HL-60 (cell line): ENCODE measurements around the gene RIPK4.

ENCODE experiments used
- DNase-seq, 2 experiments: peaks; one replicate each; pipeline ENCODE4 v3.0.0-alpha.2; 2010 to 2020; ENCODE audit warnings: low read depth in 1 of 2, low spot score in 1 of 2
- H3K27ac ChIP-seq: fragments of 250-450 bp; sonication (Bioruptor Pico); replicated peaks from 2 replicates; pipeline ENCODE4 v1.5.1; 2020; ENCODE audit warnings: mild to moderate bottlenecking, moderate library complexity
- H3K27me3 ChIP-seq: fragments of 250-450 bp; sonication (Bioruptor Pico); 2 replicates; pipeline ENCODE4 v1.5.1; 2021; ENCODE audit warnings: mild to moderate bottlenecking, moderate library complexity; ENCODE audit not compliant: insufficient read depth, poor library complexity, severe bottlenecking
- H3K4me3 ChIP-seq: replicated peaks from 2 replicates; pipeline ENCODE4 v1.5.1; 2011; ENCODE audit warnings: mild to moderate bottlenecking, control low read depth, low read length; ENCODE audit not compliant: insufficient read depth
- GABPA ChIP-seq: IDR thresholded peaks from 2 replicates; pipeline ENCODE4 v1.6.1; 2012; ENCODE audit warnings: low read depth
- POLR2AphosphoS5 ChIP-seq: IDR thresholded peaks from 2 replicates; pipeline ENCODE4 v1.6.1; 2012; ENCODE audit warnings: low read depth
- SPI1 ChIP-seq: IDR thresholded peaks from 2 replicates; pipeline ENCODE4 v1.6.1; 2012; ENCODE audit warnings: low read depth, mild to moderate bottlenecking, borderline replicate concordance
- TF ChIP-seq, protein P1 (sequence below): IDR thresholded peaks from 2 replicates; pipeline ENCODE4 v1.6.1; 2012; ENCODE audit warnings: low read depth; ENCODE audit not compliant: insufficient replicate concordance
- TF ChIP-seq, protein P2 (sequence below): IDR thresholded peaks from one replicate; pipeline ENCODE4 v1.5.1; 2011; ENCODE audit warnings: low read length, control low read depth, inconsistent platforms; ENCODE audit not compliant: insufficient read depth

The RIPK4 gene

DNA sequence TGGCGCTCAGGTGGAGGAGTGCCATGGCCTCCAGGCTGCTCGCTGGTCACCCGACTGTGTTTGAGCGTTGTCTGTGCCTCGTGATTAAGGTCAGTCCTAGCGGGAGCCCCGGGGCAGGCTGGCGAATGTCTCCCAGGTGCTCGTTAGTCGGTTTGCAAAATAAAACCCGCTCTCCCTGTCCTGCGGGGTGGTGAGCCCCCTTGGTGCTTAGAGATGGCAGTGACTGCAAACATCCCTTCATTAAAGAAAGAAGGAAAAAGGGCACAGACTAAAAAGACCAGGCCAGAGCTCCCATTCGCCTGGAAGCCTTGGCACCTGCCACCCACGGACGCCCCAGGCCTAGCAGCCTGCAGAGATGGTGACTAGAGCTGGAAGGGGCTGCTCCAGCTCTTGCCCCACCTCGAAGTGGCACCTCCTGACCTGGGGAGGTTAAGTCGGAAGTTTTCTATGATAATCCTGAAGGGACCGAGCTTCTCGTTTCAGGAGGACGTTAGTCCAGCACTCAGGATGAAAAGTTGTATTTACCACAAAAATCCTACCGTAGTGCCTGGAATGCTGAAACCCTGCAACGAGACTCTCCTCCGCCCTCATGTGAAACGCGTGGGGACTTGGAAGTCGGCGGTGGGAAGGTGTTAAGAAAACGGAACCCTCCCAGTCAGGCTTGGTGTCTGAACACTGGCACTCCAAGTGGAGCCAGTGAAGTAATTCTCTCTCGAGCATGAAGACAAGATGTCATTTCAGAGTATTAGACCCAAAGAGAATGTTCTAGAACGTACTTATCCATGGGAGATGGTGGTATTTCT is 24.6 kb downstream of the RIPK4 start:
- DNase-seq, result no peak
- Histone ChIP-seq H3K4me3 (no peak overlapping the region), H3K27ac (no peak overlapping the region), H3K27me3 (no peaks in the 10 kb centered on the region)
- TF ChIP-seq POLR2AphosphoS5, result no peak
- no peak for TF ChIP-seq SPI1
- TF ChIP-seq, protein P1, sequence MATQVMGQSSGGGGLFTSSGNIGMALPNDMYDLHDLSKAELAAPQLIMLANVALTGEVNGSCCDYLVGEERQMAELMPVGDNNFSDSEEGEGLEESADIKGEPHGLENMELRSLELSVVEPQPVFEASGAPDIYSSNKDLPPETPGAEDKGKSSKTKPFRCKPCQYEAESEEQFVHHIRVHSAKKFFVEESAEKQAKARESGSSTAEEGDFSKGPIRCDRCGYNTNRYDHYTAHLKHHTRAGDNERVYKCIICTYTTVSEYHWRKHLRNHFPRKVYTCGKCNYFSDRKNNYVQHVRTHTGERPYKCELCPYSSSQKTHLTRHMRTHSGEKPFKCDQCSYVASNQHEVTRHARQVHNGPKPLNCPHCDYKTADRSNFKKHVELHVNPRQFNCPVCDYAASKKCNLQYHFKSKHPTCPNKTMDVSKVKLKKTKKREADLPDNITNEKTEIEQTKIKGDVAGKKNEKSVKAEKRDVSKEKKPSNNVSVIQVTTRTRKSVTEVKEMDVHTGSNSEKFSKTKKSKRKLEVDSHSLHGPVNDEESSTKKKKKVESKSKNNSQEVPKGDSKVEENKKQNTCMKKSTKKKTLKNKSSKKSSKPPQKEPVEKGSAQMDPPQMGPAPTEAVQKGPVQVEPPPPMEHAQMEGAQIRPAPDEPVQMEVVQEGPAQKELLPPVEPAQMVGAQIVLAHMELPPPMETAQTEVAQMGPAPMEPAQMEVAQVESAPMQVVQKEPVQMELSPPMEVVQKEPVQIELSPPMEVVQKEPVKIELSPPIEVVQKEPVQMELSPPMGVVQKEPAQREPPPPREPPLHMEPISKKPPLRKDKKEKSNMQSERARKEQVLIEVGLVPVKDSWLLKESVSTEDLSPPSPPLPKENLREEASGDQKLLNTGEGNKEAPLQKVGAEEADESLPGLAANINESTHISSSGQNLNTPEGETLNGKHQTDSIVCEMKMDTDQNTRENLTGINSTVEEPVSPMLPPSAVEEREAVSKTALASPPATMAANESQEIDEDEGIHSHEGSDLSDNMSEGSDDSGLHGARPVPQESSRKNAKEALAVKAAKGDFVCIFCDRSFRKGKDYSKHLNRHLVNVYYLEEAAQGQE, result no peak
- TF ChIP-seq, protein P2, sequence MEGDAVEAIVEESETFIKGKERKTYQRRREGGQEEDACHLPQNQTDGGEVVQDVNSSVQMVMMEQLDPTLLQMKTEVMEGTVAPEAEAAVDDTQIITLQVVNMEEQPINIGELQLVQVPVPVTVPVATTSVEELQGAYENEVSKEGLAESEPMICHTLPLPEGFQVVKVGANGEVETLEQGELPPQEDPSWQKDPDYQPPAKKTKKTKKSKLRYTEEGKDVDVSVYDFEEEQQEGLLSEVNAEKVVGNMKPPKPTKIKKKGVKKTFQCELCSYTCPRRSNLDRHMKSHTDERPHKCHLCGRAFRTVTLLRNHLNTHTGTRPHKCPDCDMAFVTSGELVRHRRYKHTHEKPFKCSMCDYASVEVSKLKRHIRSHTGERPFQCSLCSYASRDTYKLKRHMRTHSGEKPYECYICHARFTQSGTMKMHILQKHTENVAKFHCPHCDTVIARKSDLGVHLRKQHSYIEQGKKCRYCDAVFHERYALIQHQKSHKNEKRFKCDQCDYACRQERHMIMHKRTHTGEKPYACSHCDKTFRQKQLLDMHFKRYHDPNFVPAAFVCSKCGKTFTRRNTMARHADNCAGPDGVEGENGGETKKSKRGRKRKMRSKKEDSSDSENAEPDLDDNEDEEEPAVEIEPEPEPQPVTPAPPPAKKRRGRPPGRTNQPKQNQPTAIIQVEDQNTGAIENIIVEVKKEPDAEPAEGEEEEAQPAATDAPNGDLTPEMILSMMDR, result no peak
- no peak for TF ChIP-seq GABPA

DNA sequence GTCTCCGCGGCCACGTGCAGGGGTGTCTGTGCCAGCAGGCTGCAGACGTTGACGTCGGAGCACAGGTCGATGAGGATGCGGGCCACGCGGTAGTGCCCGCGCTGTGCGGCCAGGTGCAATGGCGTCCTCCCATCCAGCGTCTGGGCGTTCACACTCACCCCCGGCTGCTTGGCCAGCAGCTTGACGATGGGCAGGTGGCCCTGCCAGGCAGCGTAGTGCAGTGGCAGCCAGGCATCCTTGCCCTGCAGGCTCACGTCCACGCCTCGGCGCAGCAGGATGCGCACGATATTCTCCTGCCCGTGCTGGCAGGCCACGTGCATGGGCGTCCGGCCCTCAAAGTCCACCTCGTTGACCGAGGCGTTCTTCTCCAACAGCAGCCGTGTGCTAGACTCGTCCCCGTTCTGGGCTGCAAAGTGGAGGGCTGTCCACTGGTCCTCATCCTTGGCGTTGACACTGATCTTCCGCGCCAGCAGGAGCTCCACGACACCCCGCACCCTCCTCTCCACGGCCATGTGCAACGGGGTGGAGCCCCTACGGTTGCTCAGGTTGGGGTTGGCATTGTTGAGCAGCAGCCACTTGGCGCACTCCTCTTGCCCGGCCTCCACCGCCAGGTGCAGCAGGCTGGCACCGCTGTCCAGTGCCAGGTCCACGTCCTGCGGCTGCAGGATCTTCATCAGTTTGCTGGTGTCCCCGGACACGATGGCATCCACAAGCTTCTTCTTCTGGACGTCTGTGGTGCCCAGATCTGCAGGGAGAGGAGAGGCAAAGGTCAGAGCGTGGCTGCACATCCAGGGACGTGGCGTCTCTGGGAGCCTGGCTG is 25.4 kb downstream of the RIPK4 start:
- TF ChIP-seq GABPA, result no peak
- TF ChIP-seq, protein P1, result no peak
- TF ChIP-seq, protein P2, result no peak
- TF ChIP-seq SPI1, result no peak
- no peak for TF ChIP-seq POLR2AphosphoS5
- Histone ChIP-seq H3K27ac (no peak overlapping the region), H3K4me3 (no peak overlapping the region), H3K27me3 (no peaks in the 10 kb centered on the region)
- DNase-seq, result no peak

DNA sequence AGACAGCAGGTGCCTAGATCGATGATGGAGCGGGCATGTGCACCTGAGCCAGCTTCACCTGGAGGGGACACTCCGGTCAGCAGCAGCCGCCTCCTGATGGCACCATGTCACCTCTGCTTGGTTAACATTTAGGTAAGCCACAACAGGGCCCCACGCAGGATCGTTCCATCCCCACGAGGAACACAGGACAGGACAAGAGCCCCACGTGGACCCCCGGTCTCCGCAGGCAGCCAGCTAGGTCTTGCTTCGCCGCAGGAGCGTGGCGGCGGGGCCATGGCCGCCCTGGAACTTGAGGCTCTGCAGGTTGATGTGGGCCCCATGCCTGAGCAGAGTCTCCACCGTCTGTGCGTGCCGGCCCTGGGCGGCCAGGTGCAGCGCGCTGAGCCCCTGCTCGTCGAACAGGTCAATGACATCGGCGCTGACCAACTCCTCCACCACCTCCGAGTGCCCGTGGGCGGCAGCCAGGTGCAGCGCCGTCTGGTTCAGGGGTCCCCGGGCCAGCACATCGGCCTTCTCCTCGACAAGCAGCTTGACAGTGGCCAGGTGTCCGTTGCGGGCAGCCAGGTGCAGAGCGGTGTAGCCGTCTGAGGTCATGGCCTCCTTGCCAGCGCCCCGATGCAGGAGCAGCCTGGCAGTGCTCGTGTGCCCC is 26.1 kb downstream of the RIPK4 start:
- no peaks in the 10 kb centered on the region for H3K27me3 ChIP-seq
- H3K4me3 ChIP-seq, result no peak overlapping the region
- TF ChIP-seq SPI1 (no peak), POLR2AphosphoS5 (no peak), GABPA (no peak)
- TF ChIP-seq, protein P2, result no peak
- TF ChIP-seq, protein P1, result no peak
- H3K27ac ChIP-seq, result no peak overlapping the region
- DNase-seq, result no peak
